K562 (cell line): ENCODE measurements around the gene MLC1. TPM values are rescaled to one million over a fixed set of nuclear protein-coding genes. Genes with fewer than 3 reads are reported as not detected.
A peak's percentile ranks its signal among the peaks of the same experiment; 100 is the strongest.

Experiments
- ATAC-seq: fragments of 200-7000 bp; cut with Tn5 transposase; 3 replicates; pipeline ENCODE4 v1.9.1; 2020; ENCODE audit warnings: moderate library complexity
- BruUV-seq: library from RNA; stranded (reverse); fragments of 400-500 nt; replicated peaks from 2 replicates; lab custom pipeline; 2021; lab: Mats Ljungman, UMichigan
- CTCF ChIA-PET: fragments of 300-600 bp; formaldehyde crosslinking; extraction: SDS; loops from one replicate; lab custom pipeline; 2021; ENCODE audit warnings: low intra/inter-chr PET ratio; lab: Yijun Ruan, JAX
- POLR2A ChIA-PET: fragments of 300-600, 350-650 bp; sonication (Branson Sonifier 250); formaldehyde crosslinking; extraction: SDS; loops from one replicate; lab custom pipeline; 2021; ENCODE audit warnings: antibody characterized with exemption, inconsistent platforms; lab: Yijun Ruan, JAX
- DNase-seq, 4 experiments: peaks; one replicate each; pipeline versions ENCODE4 v3.0.0 to v3.0.0-alpha.2; 2011 to 2018; ENCODE audit warnings: low spot score in 3 of 4, mixed read lengths in 3 of 4; ENCODE audit errors: extremely low read depth in 1 of 4
- FAIRE-seq: peaks from 2 replicates; lab custom pipeline; 2011; peaks lifted over from hg19 to GRCh38; lab: Jason Lieb, UNC
- H2AFZ ChIP-seq: 2 replicates; pipeline ENCODE4 v1.6.0; 2011; ENCODE audit warnings: low read depth, low read length, control low read depth, inconsistent platforms
- H3K27ac ChIP-seq: fragments of 200-600 bp; 3 replicates; pipeline ENCODE4 v1.8.0; 2011; ENCODE audit warnings: low read depth, mild to moderate bottlenecking, control low read depth, inconsistent platforms, low read length, moderate library complexity, mixed read lengths; ENCODE audit errors: extremely low read depth
- H3K27me3 ChIP-seq, 2 experiments: fragments of 300-600 bp in 1 of 2; 2 replicates in 1 of 2; 3 replicates in 1 of 2; pipeline versions ENCODE4 v1.6.0 to v1.8.0; 2011; ENCODE audit warnings: inconsistent platforms in 2 of 2, low read length in 2 of 2, mild to moderate bottlenecking in 1 of 2, mixed read lengths in 1 of 2, moderate library complexity in 1 of 2; ENCODE audit not compliant: control insufficient read depth in 2 of 2, insufficient read depth in 2 of 2
- H3K36me3 ChIP-seq: fragments of 300-600 bp; 3 replicates; pipeline ENCODE4 v1.8.0; 2011; ENCODE audit warnings: mild to moderate bottlenecking, low read length, inconsistent platforms; ENCODE audit not compliant: control insufficient read depth, insufficient read depth
- H3K4me1 ChIP-seq, 2 experiments: fragments of 200-600 bp in 1 of 2; replicated peaks in 1 of 2; 2 replicates in 1 of 2; 3 replicates in 1 of 2; pipeline versions ENCODE4 v1.5.1 to v1.8.0; 2011; ENCODE audit warnings: inconsistent platforms in 2 of 2, low read length in 2 of 2, mild to moderate bottlenecking in 1 of 2, mixed read lengths in 1 of 2, moderate library complexity in 1 of 2; ENCODE audit not compliant: control insufficient read depth in 2 of 2, insufficient read depth in 2 of 2
- H3K4me2 ChIP-seq: 2 replicates; pipeline ENCODE4 v1.6.1; 2011; ENCODE audit warnings: low read length, control low read depth, inconsistent platforms, mixed read lengths; ENCODE audit not compliant: insufficient read depth
- H3K4me3 ChIP-seq: fragments of 200-600 bp; sonication (generic), shearing (Covaris generic); 2 replicates; pipeline ENCODE4 v1.5.1; 2016; ENCODE audit warnings: control low read depth, inconsistent platforms
- H3K79me2 ChIP-seq: fragments of 200-600 bp; 3 replicates; pipeline ENCODE4 v1.8.0; 2011; ENCODE audit warnings: low read length, inconsistent platforms; ENCODE audit not compliant: control insufficient read depth, insufficient read depth
- H3K9ac ChIP-seq, 2 experiments: 2 replicates each; pipeline versions ENCODE4 v1.6.0 to v1.6.1; 2011; ENCODE audit warnings: low read depth in 2 of 2, low read length in 2 of 2, control low read depth in 1 of 2, inconsistent platforms in 1 of 2, mild to moderate bottlenecking in 1 of 2, mixed read lengths in 1 of 2; ENCODE audit not compliant: insufficient read depth in 1 of 2
- H3K9me1 ChIP-seq: one replicate; pipeline ENCODE4 v1.6.0; 2011; ENCODE audit warnings: inconsistent platforms, mild to moderate bottlenecking, low read length, moderate library complexity; ENCODE audit not compliant: control insufficient read depth, insufficient read depth
- H3K9me3 ChIP-seq: replicated peaks from 2 replicates; pipeline ENCODE4 v1.5.1; 2011; ENCODE audit warnings: low read depth, low read length, inconsistent platforms; ENCODE audit not compliant: control insufficient read depth, insufficient read depth
- H4K20me1 ChIP-seq: replicated peaks from 2 replicates; pipeline ENCODE4 v1.6.1; 2011; ENCODE audit warnings: low read length, inconsistent platforms, mixed read lengths; ENCODE audit not compliant: control insufficient read depth, insufficient read depth
- FOXK1 ChIP-seq: sonication (generic); formaldehyde crosslinking; IDR thresholded peaks from 2 replicates; pipeline ENCODE4 v1.8.0; 2022; ENCODE audit warnings: missing genetic modification reagents, mild to moderate bottlenecking, borderline replicate concordance
- MAFF ChIP-seq: IDR thresholded peaks from 2 replicates; pipeline ENCODE4 v1.6.1; 2012; ENCODE audit warnings: low read length, improper control_type of control experiment
- ZC3H4 ChIP-seq: sonication (generic); formaldehyde crosslinking; IDR thresholded peaks from 2 replicates; pipeline ENCODE4 v1.9.0; 2021; ENCODE audit warnings: missing genetic modification reagents, borderline replicate concordance
- ZNF507 ChIP-seq: conservative IDR thresholded peaks from 2 replicates; pipeline ENCODE4 v1.6.1; 2017; ENCODE audit warnings: missing genetic modification characterization, missing compliant biosample characterization
- WGBS: fragments of 100-300 bp; shearing (Covaris generic); methylation state at CpG from one replicate; pipeline ENCODE4 v1.1.6; 2016; ENCODE audit warnings: low coverage, mixed read lengths; ENCODE audit not compliant: insufficient coverage; ENCODE audit errors: missing lambda C conversion rate; 5-methylcytosine and 5-hydroxymethylcytosine counted together
- in situ Hi-C: fragments of 300-500 bp; cut with MboI; formaldehyde crosslinking; loops from 4 replicates; pipeline ENCODE4 v1.15.0; 2018; ENCODE audit warnings: inconsistent platforms, mixed read lengths
- intact Hi-C: fragments of 100-400 bp; cut with micrococcal nuclease; formaldehyde crosslinking; loops from 2 replicates; pipeline ENCODE4 v1.14.2; 2022
- polyA plus RNA-seq, 8 experiments: library from polyadenylated mRNA; depleted of rRNA in 4 of 8; stranded (reverse) in 5 of 8; unstranded in 3 of 8; fragments of >200 nt; fragmentation: Nextera tagmentation in 2 of 8; fragmentation: Illumina TruSeq in 1 of 8; extraction: Ambion mirVana in 2 of 8; extraction: Trizol in 1 of 8; gene quantifications; 2 replicates each; pipeline versions ENCODE4 v1.2.1 to v1.2.3, GENCODE V29; 2011 to 2014; ENCODE audit warnings: inconsistent platforms in 1 of 8, missing spikeins in 1 of 8
- total RNA-seq, 7 experiments: library from RNA; depleted of rRNA in 6 of 7; stranded (reverse); fragments of >200 nt in 6 of 7; fragmentation: Illumina TruSeq in 2 of 7; extraction: Trizol in 2 of 7; gene quantifications; 2 replicates each; pipeline versions ENCODE4 v1.2.1 to v1.2.3, GENCODE V29; 2011 to 2021; ENCODE audit warnings: low replicate concordance in 1 of 7
- TF ChIP-seq, protein P1 (sequence below): fragments of 450-650 bp; formaldehyde crosslinking; IDR thresholded peaks from 2 replicates; pipeline ENCODE4 v1.4.0; 2020; ENCODE audit warnings: mild to moderate bottlenecking, mixed read lengths
- TF ChIP-seq, protein P2 (sequence below): fragments of 250-450 bp; sonication (Bioruptor Pico); IDR thresholded peaks from 2 replicates; pipeline ENCODE4 v1.4.0; 2020; ENCODE audit warnings: mild to moderate bottlenecking, moderate library complexity

Gene MLC1
- total and polyA plus RNA-seq, 9 of the 15 experiments (the other 6 are each of a cell fraction or from before 2014, with no cell fraction given): 0.06 to 0.98 (median 0.39) TPM

DNA sequence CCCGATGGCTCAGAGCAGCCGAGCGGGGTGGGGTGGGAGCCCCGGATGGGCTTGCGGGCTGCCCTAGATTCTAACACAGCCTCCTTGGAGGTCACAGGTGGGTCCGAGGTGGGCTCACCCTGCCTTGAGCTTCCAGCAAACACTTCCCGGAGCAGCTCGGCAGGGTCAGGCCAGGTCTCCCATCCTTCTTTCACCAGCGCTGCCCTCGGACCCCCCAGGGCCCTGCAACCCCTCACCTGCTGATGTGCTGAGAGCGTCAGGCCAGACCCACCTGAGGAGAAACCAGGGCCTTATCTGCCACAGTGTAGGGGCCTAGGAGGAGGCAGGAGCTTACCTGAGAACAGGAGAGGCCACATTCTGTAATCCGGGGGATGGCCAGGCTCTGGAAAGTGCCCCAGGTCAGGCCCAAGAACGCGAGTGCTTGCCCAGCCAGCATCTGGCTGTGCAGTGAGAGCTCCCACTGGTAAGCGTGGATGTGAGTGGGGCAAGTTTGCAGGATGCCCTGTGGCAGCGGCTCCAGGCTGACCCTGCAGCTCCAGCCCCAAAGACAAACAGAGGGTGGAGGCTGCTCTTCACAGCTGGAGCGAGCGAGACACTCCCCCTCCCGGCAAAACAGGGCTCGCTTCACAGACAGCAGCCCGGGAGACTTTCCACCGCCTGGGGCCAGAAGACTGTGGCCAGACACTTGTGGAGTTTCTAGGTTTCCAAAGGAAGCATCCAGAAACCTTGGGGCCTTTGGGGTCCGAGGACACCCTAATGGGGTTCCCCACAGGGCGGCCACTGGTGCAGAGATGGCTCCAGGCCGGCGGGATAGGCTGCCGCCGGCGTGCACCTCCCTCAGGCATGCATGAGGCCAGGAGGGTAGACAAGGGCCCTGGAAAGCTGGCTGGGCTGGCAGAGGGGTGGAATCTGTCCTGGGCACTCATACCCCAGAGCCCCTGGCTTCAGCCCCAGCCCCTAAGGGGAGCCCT is 72.7 kb downstream of the MLC1 start, which contains the start of gene IL17REL (continued):
- no peak for TF ChIP-seq FOXK1 (CRISPR knock-in tag)

DNA sequence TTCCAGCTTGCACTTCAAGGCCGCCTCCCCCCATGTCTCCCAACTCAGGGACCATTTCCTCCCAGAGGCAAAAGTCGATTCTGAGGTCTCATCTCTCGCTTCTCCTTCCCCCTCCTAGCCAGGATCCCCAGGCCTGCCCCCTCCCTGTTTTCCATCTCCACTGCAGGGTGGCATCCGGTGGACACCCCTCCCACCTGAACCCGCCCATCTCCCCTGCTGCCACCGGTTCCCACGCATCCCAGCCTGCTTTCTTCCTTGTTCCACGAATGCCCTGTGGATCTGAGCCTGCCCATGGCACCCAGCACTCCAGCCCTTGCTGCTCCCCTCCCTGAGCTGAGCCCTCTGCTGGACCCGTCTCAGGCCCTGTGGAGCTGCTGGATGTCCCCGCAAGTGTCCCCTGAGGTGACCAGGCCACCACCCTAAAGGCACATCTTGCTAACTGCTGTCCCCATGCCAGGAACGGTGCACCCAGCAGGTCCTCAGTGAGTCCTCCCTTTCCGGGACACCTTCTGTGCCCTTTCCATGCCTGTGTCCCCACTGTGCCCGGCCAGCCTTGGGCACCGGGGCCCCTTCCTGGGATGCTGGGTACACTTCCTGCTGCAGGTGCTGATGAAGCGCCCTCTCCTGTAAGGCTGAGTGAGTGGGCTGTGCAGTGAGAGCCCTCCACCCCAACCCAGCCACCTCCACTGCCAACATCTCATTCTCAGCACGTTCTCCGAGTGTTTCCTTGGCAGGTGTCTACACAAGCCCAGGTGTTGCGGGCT is 73.6 kb downstream of the MLC1 start:
- no peak overlapping the region for H3K4me2 ChIP-seq
- H3K36me3 ChIP-seq: no peaks in the 10 kb centered on the region
- no peaks in the 10 kb centered on the region for H3K9me3 ChIP-seq
- in situ Hi-C loops (no loop called here), intact Hi-C loops (no loop called here)
- DNase-seq: no peak
- H3K79me2 ChIP-seq: no peaks in the 10 kb centered on the region
- H2AFZ ChIP-seq: no peak overlapping the region
- POLR2A ChIA-PET: interaction anchor here (0.6 to 1.0 kb wide), 2 partner anchors 16 to 660 kb away, joined by 3 read pairs; no protein-coding TSS in a partner anchor
- H3K4me1 ChIP-seq: peaks cover 0 to 64% of the 10 kb centered on the region in 2 experiments; a peak in 3 of 5 replicates
- H3K9me1 ChIP-seq: no peaks in the 10 kb centered on the region
- WGBS: 12% methylated on average over 11 of the region's 18 CpGs
- CTCF ChIA-PET: interaction anchor here (1.1 to 2.4 kb wide), 2 partner anchors 80 to 82 kb away, joined by 3 to 12 read pairs; no protein-coding TSS in a partner anchor
- ATAC-seq: no peak
- no TSS peak for BruUV-seq
- FAIRE-seq: no peak
- H3K27me3 ChIP-seq: peaks cover 0 to 22% of the 10 kb centered on the region in 2 experiments; a peak in 2 of 5 replicates
- no peak overlapping the region for H3K4me3 ChIP-seq
- no peak overlapping the region for H3K27ac ChIP-seq
- 0 out of 4 replicates have a peak overlapping the region, but pooled peaks of 1 of the 2 experiments have one; percentile 17 for H3K9ac ChIP-seq
- peaks cover 4% of the 10 kb centered on the region; the same call in 1 of the 2 replicates for H4K20me1 ChIP-seq
- TF ChIP-seq MAFF (no peak), ZC3H4 (CRISPR knock-in tag) (no peak), ZNF507 (tag) (no peak)
- TF ChIP-seq, protein P1, sequence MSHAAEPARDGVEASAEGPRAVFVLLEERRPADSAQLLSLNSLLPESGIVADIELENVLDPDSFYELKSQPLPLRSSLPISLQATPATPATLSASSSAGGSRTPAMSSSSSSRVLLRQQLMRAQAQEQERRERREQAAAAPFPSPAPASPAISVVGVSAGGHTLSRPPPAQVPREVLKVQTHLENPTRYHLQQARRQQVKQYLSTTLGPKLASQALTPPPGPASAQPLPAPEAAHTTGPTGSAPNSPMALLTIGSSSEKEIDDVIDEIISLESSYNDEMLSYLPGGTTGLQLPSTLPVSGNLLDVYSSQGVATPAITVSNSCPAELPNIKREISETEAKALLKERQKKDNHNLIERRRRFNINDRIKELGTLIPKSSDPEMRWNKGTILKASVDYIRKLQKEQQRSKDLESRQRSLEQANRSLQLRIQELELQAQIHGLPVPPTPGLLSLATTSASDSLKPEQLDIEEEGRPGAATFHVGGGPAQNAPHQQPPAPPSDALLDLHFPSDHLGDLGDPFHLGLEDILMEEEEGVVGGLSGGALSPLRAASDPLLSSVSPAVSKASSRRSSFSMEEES (CRISPR knock-in tag): no peak
- TF ChIP-seq, protein P2, sequence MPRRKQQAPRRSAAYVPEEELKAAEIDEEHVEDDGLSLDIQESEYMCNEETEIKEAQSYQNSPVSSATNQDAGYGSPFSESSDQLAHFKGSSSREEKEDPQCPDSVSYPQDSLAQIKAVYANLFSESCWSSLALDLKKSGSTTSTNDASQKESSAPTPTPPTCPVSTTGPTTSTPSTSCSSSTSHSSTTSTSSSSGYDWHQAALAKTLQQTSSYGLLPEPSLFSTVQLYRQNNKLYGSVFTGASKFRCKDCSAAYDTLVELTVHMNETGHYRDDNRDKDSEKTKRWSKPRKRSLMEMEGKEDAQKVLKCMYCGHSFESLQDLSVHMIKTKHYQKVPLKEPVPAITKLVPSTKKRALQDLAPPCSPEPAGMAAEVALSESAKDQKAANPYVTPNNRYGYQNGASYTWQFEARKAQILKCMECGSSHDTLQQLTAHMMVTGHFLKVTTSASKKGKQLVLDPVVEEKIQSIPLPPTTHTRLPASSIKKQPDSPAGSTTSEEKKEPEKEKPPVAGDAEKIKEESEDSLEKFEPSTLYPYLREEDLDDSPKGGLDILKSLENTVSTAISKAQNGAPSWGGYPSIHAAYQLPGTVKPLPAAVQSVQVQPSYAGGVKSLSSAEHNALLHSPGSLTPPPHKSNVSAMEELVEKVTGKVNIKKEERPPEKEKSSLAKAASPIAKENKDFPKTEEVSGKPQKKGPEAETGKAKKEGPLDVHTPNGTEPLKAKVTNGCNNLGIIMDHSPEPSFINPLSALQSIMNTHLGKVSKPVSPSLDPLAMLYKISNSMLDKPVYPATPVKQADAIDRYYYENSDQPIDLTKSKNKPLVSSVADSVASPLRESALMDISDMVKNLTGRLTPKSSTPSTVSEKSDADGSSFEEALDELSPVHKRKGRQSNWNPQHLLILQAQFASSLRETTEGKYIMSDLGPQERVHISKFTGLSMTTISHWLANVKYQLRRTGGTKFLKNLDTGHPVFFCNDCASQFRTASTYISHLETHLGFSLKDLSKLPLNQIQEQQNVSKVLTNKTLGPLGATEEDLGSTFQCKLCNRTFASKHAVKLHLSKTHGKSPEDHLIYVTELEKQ (CRISPR knock-in tag): no peak
